ES-I3 (cell line): ENCODE data around the gene FOXRED2.

Experiments used
- H3K36me3 ChIP-seq: 2 replicates; pipeline ENCODE4 v1.6.1; 2013; ENCODE audit warnings: mild to moderate bottlenecking, low read length, control low read depth, moderate library complexity; ENCODE audit not compliant: insufficient read depth
- H3K4me1 ChIP-seq: 2 replicates; pipeline ENCODE4 v1.6.1; 2013; ENCODE audit warnings: mild to moderate bottlenecking, control low read depth, low read length; ENCODE audit not compliant: insufficient read depth
- H3K9ac ChIP-seq: 2 replicates; pipeline ENCODE4 v1.6.1; 2013; ENCODE audit warnings: low read depth, mild to moderate bottlenecking, low read length, moderate library complexity
- H3K9me3 ChIP-seq: 2 replicates; pipeline ENCODE4 v1.6.1; 2013; ENCODE audit warnings: mild to moderate bottlenecking, low read length, moderate library complexity; ENCODE audit not compliant: control insufficient read depth, insufficient read depth

FOXRED2 gene

DNA sequence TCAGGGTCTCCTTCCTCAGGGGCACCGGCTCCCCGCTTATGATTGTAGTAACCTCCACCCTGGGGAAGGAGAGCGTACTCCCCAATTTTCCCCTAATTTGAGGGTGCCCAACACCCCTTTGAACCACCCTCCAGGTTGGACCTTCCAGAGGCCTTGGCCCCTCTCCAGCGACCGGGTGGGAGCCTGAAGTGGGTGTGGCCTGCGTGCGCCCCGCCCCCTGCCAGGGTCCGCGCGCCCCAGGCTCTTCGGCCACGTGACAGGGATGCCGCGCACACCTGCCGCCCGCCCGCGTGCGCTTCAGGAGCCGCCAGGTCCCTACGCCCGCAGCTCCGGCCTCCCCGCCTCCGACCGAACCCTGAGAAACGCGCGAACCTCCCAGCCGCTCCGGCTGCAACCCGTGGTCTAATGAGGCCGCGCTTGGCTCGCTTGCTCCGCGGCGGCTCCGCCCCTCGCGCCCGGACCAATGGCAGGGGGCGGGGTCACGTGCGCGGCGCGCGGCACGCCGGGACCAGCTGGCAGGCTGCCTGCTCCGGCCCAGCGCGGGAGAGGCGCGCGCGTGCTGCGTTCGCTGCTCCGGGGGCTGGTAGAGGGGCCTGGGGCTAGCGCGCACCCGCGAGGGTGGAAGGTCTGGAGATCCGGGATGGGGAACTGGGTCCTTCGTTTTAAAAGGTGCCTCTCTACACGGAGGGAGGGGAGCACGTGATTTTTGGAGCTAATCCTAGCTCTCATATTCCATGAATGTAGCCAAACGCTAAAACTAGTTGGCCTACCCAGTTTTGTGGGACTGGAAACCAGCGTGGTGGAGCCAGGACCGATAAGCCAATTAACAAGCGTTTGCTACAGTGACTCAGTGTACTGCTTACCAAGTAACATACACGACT is at the start of gene FOXRED2:
TSS of gene FOXRED2 (minus strand) at position 404 of the 881 bp plus-strand sequence. CDS start 618 bp downstream, outside the sequence.
- peak within 1 kb of the TSS; percentile 58 for H3K9ac ChIP-seq
- no peaks in the 10 kb centered on the region for H3K4me1 ChIP-seq
- H3K36me3 ChIP-seq, result peaks cover 15% of the 10 kb centered on the region
- H3K9me3 ChIP-seq, result no peaks in the 10 kb centered on the region; the same call in 1 of the 2 replicates

DNA sequence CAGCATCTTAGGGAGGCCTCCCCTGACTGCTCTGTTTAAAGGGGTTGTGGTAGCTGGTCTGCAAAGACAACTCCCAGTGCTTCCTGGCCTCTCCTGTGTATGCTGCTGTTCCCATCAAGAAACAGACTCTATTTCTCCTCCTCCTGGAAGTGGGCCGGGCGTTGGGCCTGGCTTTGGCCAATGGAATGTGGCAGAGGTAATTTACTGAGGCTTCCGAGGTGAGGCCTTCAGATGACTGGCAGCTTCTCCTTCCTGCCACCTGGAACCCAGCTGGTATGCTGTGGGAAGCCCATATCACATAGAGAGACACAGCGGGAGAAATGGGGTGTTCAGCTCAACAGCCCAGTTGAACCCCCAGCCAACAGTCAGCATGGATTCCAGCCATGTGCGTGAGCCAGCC is 47.3 kb upstream of the FOXRED2 start:
- Histone ChIP-seq H3K9me3 (no peaks in the 10 kb centered on the region), H3K36me3 (no peaks in the 10 kb centered on the region), H3K4me1 (peaks cover under 1% of the 10 kb centered on the region; the same call in 1 of the 2 replicates), H3K9ac (no peak overlapping the region)

DNA sequence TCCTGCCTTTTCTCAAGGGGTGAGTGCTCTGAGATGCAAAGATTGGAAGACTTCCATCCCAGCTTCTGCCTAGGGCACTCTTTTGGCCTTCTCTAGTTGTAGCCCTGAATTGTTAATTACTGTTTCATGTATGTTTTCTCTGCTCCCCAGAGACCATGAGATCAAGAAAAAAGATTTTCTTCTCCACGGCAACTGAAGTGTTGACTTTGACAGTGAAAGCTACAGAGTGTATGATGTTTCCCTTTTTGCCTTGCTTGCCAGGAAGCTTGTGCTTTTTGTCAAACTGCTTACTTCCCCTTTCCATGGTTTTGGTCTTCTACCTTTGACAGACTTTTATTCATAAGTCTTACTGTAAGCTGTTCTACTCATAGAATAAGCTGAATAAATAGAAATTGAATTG is 45.4 kb upstream of the FOXRED2 start:
- Histone ChIP-seq H3K36me3 (no peaks in the 10 kb centered on the region), H3K9ac (no peak overlapping the region), H3K9me3 (no peaks in the 10 kb centered on the region), H3K4me1 (peaks cover 9% of the 10 kb centered on the region; the same call in 1 of the 2 replicates)

DNA sequence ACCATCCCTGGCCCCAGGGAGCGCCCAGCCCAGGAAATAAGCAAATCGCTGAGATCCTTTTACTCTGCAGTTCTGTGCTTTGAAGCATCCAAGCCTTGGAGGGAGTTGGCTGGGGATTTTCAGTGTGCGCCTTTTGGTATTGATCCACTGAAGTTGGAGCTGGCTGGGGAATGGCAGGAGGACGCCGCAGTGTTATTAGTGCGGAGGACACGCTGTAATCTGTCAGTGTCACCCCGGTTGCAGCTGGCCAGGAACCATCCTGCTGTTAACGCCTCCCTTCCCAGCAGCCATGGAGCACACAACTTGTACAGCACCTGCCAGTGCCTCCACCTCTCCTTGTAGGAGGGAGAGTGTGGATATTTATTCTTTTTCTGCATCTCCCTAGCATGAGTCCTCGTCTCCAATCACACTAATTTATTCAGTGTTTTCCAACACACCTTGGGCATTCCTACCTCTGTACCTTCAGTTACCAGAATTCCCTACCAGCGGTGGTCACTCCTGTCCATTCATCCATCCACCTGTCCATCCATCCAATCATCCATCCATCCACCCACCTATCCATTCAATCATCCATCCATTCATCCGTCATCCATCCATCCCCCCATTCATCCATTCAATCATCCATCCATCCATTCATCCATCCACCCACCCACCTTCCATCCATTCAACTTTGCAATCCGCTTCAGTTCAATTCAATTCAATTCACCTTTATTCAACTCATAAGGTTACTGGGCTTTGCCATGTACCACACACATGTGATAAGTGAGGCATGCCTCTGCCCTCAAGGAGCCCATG is 44.1 kb upstream of the FOXRED2 start:
- H3K36me3 ChIP-seq, result no peaks in the 10 kb centered on the region
- peaks cover 15% of the 10 kb centered on the region; the same call in 1 of the 2 replicates for H3K4me1 ChIP-seq
- H3K9ac ChIP-seq, result no peak overlapping the region
- no peaks in the 10 kb centered on the region for H3K9me3 ChIP-seq

DNA sequence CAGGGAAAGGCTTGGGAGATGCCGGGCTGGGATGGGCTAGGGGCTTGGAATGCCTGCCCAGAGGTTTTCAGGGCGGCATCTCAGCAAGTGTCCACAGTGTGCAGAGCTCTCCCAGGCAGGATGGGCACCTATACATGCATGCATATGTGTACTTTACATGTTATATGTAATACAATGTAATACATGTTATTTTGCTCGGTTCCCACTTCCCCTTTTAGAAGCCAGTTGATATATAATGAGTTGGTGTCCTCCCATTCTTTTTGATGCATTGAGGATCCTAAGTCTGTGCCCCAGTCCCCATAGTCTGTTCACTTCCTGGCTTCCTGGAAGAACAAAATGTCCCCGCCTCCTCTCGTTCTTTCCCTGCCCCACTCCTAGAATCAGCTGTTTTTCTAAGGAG is 42.2 kb upstream of the FOXRED2 start:
- Histone ChIP-seq H3K9ac (no peak overlapping the region), H3K4me1 (peaks cover 15% of the 10 kb centered on the region; the same call in 1 of the 2 replicates), H3K9me3 (no peaks in the 10 kb centered on the region), H3K36me3 (no peaks in the 10 kb centered on the region)

DNA sequence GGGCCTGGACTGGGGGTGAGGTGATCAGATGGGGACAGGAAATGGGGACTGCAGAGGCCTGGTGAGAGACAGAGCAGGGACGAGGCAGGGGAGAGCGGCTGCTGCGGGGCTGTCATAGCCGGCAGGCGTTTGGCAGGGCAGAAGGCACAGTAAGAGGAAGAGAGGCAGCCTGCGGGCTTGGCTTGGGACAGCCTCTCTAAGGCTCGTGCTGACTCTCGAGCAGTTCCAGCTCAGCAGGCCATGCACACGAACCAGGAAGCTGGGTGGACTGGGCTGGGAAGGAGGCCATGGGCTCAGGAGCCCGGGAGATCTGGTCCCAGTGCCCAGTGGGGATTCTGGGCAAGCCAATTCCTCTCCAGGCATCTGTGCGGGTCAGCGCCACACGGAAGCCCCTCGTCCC is 41.8 kb upstream of the FOXRED2 start:
- no peak overlapping the region for H3K9ac ChIP-seq

DNA sequence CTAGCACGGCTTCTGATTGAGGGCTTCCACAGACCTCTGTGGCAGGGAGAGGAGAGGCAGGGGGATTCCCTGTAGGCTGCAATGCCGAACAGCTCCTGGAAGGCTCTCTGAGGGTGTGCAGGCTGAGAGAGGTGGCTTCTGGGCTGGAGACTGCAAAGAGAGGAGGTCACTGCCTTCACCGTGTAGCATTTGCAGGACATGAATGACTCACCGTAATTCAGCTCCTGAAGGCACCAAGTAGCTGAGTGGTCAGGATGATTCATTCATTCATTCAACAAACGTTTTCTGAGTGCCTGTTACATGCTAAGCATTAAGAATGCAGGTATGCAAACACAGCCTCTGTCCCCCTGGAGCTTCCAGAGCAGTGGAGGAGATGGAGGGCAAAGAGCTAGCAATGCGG is 40.1 kb upstream of the FOXRED2 start:
- H3K36me3 ChIP-seq, result no peaks in the 10 kb centered on the region
- H3K9ac ChIP-seq, result no peak overlapping the region
- no peaks in the 10 kb centered on the region for H3K9me3 ChIP-seq

More for the DNA sequence above, 41.8 kb upstream of the FOXRED2 start:
- H3K36me3 ChIP-seq, result no peaks in the 10 kb centered on the region
- H3K4me1 ChIP-seq, result peaks cover 15% of the 10 kb centered on the region; the same call in 1 of the 2 replicates
- no peaks in the 10 kb centered on the region for H3K9me3 ChIP-seq

DNA sequence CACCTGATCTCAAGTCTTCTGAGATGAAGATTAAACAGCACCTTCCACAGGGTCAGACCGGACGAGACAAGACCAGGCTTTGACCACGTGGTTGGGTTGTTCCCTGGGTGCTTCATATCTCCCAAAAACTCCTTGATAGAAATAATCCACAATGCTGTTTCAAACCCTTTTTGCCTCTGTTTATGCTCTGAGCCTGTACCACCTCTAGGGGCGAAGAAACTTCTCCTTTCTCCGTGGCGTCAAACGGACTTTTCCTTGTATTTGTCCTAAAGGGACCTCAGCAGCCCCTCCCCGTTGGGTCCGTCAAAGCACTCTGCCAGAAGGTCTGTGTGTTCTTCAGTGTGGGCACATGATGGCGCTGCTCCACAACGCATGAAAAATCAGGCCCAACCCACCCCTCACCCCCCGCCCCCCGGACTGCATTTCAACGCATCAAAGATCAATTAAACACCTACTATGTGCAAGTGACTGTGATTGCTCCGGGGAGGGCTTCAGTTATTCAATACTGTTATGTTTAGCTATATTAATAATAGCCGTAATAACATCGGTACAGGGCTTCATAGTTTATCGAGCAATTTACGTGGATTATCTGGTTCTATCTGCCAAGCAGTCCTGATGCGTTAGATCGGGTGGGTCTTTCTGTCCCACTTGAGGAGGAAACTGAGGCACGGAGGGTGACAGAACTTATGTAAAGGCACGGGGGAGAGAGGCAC is 39.4 kb upstream of the FOXRED2 start:
- H3K4me1 ChIP-seq, result peaks cover 20% of the 10 kb centered on the region; the same call in 1 of the 2 replicates
- H3K9me3 ChIP-seq, result no peaks in the 10 kb centered on the region

More for the DNA sequence above, 40.1 kb upstream of the FOXRED2 start:
- H3K4me1 ChIP-seq, result peaks cover 17% of the 10 kb centered on the region; the same call in 1 of the 2 replicates

DNA sequence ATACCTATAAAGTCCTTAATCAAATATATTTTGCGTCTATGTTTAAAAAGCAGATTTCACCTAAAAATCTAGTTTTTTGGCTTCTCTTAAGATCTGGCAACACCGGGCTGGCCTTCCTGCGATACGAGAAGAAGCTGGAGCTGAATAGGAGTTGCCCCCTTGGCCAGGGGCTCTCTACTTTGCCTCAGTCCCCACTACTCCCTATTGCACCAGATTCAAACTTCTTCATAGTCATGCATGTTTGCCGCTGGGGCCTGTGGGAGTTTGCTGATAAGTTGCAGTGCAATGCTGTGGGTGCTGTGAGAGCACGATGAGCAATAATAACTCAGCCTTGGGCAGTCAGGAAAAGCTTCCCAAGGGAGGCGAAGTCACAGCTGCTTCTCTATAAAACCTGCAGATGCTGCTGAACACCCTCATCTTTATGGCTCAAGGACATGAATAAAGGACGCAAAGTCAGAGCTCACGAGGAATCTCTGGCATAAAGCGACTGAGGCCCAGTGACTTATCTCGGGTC is 37.3 kb upstream of the FOXRED2 start:
- Histone ChIP-seq H3K9me3 (no peaks in the 10 kb centered on the region), H3K4me1 (peaks cover 24% of the 10 kb centered on the region; the same call in 1 of the 2 replicates), H3K36me3 (no peaks in the 10 kb centered on the region), H3K9ac (no peak overlapping the region)

More for the DNA sequence above, 39.4 kb upstream of the FOXRED2 start:
- Histone ChIP-seq H3K9ac (peak overlapping the region; percentile 15; the same call in 1 of the 2 replicates), H3K36me3 (no peaks in the 10 kb centered on the region)

DNA sequence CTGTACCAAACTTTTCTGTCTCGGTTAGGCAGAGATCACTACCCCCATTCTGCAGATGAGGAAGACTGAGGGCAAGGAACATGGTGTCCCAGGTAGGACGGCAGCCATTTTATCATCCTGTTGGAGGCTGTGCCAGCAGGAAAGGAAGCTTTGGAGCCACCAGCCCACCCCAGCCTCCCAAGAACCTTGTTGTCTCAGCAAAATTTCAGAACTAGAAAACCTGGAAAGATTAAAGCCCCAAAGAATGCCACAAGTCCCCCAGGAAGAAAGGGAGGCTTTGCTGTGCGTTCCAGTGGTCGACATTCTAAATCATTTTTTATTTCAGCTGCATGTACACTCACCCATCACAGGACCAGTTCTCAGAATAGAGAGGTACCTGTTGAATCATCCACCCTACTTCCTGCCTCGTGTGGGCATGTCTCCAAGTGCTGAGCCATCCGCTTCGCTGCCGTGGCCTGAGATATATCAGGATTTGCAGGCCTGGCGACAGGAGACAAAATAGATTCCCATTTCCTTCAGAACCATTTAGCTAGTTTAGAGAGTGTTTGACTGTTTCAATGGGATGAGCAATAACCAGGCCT is 35.1 kb upstream of the FOXRED2 start:
- Histone ChIP-seq H3K9me3 (no peaks in the 10 kb centered on the region), H3K36me3 (no peaks in the 10 kb centered on the region), H3K4me1 (peaks cover 13% of the 10 kb centered on the region; the same call in 1 of the 2 replicates), H3K9ac (no peak overlapping the region)

DNA sequence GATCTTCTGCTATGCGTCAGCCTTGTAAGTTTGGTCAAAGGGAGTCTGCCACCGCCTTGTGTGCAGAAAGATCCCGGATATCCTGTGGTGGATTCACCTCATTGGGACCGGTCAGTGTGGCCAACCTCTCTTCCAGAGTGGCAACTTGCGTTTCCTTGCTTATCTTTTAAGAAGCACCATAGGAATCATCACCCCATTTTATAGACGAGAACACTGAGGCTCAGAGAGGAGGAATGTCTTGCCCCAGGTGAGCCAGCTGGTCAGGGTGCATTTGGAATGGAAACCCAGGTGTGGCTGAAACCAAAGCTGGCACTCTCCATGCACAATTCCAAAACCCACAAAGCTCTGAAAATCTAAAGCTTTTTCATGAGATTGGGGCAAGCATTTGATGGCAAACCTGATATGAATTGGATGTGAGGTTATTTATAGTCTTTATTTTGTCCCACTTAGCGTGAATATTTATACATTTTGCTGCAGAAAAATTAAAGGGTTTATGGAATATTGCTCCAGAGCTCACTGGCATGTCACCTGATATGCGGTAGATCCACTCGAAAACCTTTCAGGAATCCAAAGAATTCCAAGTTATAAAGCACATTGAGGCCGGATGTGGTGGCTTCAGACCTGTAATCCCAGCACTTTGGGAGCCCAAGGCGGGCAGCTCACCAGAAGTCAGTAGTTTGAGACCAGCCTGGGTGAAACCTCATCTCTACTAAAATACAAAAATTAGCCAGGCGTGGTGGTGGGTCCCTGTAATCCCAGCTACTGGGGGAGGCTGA is 34.2 kb upstream of the FOXRED2 start:
- Histone ChIP-seq H3K9ac (no peak overlapping the region), H3K9me3 (no peaks in the 10 kb centered on the region), H3K36me3 (no peaks in the 10 kb centered on the region), H3K4me1 (peaks cover 9% of the 10 kb centered on the region; the same call in 1 of the 2 replicates)

DNA sequence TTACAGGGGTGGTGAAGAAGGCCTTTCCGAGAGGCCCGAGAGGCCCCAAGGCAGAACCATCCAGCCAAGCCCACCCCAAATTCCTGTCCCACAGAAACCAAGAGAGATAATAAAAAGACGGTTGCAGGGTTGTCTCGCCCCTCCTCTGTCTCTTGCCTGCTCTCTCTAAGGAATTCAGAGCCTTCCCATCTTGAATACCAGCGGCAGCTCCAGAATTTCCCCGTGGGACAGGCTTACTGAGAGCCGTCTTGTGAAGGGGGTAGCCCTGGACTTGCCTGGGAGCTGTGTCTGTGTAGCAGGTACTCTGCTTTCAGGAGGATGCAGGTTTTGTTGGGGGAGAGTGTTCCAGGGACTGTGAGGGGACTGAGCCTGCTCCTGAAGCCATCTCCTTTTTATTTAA is 31.7 kb upstream of the FOXRED2 start:
- Histone ChIP-seq H3K9me3 (no peaks in the 10 kb centered on the region; the same call in 1 of the 2 replicates), H3K36me3 (no peaks in the 10 kb centered on the region), H3K4me1 (peaks cover 9% of the 10 kb centered on the region; the same call in 1 of the 2 replicates), H3K9ac (no peak overlapping the region)

DNA sequence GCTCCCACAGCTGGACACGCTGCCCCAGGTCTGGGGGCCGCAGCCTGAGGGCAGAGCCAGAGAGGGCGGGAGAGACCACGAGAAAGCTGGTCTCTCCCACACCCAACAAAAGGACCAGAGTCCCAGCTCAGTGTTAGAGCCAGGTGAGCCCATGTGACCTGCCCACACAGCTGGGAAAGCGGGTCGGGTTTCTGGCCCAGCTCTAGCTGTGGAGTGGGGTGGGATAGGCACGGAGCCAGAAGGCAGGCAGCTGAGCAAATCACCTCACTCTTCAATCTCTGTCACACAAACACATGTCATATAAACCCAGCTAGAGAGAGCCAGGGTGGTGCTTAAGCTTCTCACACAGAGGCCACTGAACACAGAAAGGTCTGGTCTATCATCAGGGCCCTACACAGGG is 29.9 kb upstream of the FOXRED2 start:
- no peaks in the 10 kb centered on the region; the same call in 1 of the 2 replicates for H3K9me3 ChIP-seq
- H3K36me3 ChIP-seq, result no peaks in the 10 kb centered on the region
- H3K9ac ChIP-seq, result no peak overlapping the region
- peaks cover 5% of the 10 kb centered on the region; the same call in 1 of the 2 replicates for H3K4me1 ChIP-seq
